Colon (tissue), 2 donors: ENCODE data around the gene ERBB2.
"Not testable (repeated sequence)": the region's sequence is repeated elsewhere in the genome, so short reads cannot be mapped to it uniquely, and the experiment has no call there.

Experiments used
- FAIRE-seq: peaks from 2 replicates; lab custom pipeline; 2012; peaks lifted over from hg19 to GRCh38; lab: Jason Lieb, UNC
- donor health status: control.
- donor health status: control.

Gene ERBB2

GRCh38 chr17:39703913-39704312 is 4.0 kb downstream of the ERBB2 start:
- no peak for FAIRE-seq

DNA sequence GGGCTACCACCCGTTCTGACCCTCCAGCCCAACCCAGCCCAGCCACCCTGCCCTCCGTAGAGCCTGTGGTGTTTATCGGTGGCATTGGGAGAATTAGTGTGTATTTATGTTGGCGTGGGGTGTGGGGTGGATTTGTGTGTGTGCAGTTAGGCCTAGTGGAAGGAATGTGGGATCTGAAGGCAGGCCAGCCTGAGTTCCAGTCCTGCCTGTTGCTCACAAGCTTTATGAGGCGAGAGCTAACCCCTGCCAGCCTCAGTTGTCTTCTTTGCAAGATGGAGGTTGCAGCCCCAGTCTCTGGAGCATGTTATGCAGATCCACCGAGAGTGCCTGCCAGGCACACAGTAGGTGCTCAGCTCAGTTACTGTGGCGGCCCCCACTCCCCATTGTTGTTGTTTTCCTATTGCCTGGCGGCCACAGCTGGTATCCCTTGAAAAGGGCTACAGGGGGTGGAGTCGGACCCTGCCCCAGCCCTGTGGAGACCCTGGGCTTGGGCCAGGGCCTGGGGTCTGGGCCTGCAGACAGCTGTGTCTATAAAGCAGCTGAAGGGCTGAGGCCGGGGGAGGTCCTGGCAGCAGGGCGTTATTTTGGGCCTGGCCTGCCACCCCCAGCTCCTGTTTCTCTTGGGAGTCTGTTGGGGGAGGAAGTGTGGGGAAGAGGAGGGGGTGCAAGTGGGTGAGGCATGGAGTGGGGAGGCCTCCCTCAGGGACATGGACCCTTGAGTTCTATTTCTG is 5.1 kb downstream of the ERBB2 start:
- no peak for FAIRE-seq

DNA sequence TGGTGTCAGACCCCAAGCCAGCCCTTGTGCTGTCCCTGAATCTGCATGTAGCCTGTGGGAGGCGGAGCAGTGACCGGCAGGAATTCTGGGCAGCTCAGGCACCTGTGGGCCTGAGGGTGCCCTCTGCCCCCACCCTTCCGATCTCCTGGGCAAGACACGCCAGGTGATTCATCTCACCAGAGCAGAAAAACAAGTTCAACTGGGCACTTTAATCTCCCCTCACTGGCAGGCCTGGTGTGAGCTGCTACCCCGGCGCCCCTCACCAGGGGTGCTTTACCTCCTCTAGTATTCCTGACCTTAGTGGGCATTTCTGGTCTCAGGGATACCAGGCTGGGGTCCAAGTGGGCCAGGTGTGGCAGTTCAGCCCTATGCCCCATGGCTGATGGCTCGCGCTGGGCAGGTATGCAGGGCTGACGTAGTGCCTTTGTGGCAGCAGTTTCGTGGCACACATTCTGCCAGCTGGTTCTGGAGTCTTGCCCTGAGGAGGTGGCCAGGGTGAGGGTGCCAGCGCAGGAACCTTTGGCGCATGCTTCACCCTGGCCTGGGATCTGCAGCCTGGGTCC is 6.0 kb downstream of the ERBB2 start:
- FAIRE-seq: no peak

- FAIRE-seq: no peak
Observed at GRCh38 chr17:39706383-39706782, 6.5 kb downstream of the ERBB2 start.

GRCh38 chr17:39706921-39707337 is 7.1 kb downstream of the ERBB2 start:
- no peak for FAIRE-seq

GRCh38 chr17:39709319-39709997 is 9.6 kb downstream of the ERBB2 start:
- FAIRE-seq: no peak

GRCh38 chr17:39709998-39710964 is 10.4 kb downstream of the ERBB2 start:
- no peak for FAIRE-seq

- FAIRE-seq: not testable (repeated sequence)
Observed at GRCh38 chr17:39711071-39711470, 11.2 kb downstream of the ERBB2 start.

- no peak for FAIRE-seq
Observed at GRCh38 chr17:39711851-39712250, 12.0 kb downstream of the ERBB2 start.

DNA sequence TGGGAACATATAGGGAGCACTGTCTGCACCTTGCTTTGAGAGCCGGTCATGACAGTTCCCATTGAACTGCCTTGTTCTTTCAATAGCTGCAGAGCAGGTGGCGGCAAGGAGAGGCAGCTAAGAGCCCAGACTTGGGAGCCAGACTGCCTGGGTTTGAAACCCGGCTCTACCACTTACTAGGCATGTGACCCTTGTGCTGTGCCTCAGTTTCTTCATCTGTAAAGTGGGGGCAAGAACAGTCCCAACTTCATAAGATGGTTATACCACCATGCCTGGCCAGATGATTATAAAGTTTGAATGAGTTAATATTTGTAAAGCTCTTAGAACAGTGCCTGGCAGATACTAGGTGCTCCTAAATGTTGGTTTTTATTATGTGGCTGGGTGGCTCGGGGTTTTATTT is 14.4 kb downstream of the ERBB2 start:
- FAIRE-seq: no peak

GRCh38 chr17:39715375-39716072 is 15.7 kb downstream of the ERBB2 start:
- FAIRE-seq: no peak

DNA sequence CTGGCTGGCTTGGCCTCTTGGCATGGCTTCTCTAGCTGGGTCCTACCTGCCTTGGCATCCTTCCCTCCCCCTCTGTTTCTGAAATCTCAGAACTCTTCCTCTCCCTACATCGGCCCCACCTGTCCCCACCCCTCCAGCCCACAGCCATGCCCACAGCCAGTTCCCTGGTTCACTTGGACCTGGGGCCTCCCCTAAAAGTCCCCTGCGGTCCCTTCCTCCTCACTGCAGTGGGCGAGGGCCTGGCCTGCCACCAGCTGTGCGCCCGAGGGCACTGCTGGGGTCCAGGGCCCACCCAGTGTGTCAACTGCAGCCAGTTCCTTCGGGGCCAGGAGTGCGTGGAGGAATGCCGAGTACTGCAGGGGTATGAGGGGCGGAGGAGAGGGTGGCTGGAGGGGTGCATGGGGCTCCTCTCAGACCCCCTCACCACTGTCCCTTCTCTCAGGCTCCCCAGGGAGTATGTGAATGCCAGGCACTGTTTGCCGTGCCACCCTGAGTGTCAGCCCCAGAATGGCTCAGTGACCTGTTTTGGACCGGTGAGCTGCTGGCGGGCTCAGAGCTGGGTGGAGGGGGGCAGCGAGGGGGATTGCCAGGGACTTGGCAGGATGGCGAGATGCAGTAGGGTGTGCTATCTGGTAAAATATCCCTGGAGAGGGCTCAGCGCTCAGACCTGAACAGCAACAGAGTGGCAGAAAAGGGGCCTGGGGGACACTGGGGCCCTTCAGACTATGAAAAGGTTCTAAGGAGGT is 16.4 kb downstream of the ERBB2 start:
- FAIRE-seq: no peak

- FAIRE-seq: no peak
Observed at GRCh38 chr17:39716879-39717536, 17.1 kb downstream of the ERBB2 start.

- no peak for FAIRE-seq
Observed at GRCh38 chr17:39717660-39718059, 17.8 kb downstream of the ERBB2 start.

- FAIRE-seq: no peak
Observed at GRCh38 chr17:39719563-39720355, 19.9 kb downstream of the ERBB2 start.

DNA sequence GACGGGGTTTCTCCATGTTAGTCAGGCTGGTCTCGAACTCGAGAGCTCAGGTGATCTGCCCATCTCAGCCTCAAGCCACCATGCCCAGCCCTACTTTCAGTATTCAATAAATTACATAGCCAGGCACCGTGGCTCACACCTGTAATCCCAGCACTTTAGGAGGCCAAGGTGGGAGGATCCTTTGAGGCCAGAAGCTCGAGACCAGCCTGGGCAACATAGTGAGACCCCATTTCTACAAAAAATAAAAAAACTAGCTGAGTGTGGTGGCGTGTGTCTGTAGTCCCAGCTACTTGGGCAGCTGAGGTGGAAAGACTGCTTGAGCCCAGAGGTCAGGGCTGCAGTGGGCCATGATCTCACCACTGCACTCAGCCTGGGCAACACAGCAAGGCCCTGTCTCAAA is 22.2 kb downstream of the ERBB2 start:
- FAIRE-seq: no peak

GRCh38 chr17:39722965-39723848 is 23.3 kb downstream of the ERBB2 start:
- FAIRE-seq: no peak

- FAIRE-seq: no peak
Observed at GRCh38 chr17:39724731-39725130, 24.9 kb downstream of the ERBB2 start.

- not testable (repeated sequence) for FAIRE-seq
Observed at GRCh38 chr17:39725923-39726322, 26.1 kb downstream of the ERBB2 start.
